Measurements from ENCODE around the gene MPP3.

The MPP3 gene

DNA sequence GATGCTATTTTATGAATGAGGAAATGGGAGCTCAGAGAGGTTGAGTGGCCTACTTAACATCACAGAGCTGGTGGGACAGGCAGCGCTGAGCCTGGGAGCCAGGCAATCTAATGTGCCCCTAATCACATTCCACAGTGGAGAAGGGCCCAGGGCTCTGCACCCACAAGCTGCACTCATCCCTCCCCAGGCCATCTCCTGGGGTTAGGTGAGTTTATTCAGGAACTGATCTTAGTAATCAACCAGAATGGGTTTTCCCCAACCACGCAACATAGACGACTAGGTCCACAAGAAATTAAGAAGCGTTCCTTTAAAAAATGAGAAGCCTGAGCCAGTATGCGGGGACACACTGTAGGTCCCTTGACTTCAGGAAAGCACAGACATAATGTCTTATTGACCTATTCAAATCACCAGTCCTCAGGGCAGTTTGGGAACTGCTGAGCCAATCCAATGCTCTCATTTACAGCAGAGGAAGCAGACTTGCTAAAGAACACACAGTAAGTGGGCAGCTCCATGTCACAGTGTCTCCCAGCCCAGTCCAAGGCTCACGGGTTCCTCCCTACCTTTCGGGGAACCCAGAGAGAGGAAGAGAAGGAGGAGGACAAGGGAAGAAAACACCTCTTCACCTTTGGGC is 2.3 kb downstream of the MPP3 start:
- DNase-seq, result no peak

DNA sequence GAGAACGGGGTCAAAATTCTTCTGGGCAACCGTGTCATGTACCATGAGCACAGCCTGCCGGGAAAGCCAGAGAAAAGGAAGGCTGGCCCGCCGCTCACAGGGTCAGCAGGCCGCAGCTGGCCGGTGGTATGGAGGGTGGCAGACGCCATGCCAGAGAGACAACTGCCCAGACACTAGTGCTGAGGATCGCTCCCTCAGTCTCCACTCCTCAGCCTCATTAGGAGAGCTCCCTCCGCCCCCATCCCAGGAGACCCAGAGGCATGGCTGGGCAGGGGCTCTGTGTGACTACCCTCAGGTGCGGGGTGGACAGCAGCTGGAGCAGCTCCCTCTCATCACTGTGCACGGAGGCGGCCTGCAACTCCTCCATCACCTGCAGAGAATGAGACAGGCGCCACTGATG is 3.2 kb downstream of the MPP3 start:
- DNase-seq, result no peak

DNA sequence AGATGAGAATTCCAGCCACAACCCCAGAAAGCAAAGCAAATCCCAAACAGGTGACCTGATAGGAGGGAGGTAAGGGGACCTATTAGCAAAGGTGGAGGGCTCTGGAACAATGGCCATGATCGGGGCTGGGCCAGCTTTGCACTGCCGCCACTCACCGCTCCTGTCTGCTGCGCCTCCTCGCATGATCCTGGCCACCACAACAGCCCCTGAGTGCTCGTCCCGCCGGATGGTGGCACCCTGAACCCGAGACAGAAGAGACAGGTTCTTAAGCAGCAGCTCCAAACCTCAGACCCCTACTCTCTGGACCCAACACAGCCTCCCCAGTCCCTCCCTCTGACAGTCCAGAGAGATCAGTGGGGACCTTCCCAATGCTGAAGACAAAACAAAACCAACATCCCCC is 5.3 kb downstream of the MPP3 start:
- no peak for DNase-seq

DNA sequence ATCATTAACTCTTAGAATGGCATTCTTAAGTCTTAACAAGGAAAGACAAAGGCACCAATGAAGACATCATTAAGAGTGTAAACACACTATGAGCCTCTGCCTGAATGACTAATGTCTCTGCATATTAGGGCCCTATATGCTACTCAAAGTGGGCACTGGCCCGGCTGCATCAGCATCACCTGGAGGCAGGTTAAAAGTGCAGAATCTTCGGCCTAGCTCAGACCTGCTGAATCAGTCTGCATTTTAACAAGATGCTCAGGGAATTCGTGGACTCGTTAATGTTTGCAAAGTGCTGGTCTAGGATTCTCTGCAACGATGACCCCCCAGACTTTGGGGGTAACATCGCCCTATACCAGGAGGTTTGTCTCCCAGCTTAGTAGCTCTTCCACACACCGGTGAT is 6.7 kb downstream of the MPP3 start:
- DNase-seq, result no peak

DNA sequence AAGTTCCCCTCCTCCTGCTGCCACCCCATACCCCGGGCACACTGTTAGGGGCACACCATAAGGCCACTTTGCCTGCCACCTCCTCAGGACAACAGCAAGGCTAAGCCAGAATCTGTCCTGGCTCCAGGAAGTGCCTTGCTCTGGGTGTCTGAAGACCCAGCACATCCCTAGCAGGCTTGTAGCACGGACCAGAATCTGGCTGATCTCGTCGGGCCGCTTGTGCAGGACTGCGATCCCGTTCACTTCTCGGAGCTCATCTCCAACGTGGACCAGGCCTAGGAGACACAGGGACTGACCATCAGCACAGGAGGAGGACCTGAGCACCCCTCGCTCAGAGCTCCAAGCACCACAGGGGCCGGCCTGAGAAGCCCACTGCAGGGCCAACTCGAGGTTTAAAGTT is 7.4 kb downstream of the MPP3 start:
- no peak for DNase-seq

DNA sequence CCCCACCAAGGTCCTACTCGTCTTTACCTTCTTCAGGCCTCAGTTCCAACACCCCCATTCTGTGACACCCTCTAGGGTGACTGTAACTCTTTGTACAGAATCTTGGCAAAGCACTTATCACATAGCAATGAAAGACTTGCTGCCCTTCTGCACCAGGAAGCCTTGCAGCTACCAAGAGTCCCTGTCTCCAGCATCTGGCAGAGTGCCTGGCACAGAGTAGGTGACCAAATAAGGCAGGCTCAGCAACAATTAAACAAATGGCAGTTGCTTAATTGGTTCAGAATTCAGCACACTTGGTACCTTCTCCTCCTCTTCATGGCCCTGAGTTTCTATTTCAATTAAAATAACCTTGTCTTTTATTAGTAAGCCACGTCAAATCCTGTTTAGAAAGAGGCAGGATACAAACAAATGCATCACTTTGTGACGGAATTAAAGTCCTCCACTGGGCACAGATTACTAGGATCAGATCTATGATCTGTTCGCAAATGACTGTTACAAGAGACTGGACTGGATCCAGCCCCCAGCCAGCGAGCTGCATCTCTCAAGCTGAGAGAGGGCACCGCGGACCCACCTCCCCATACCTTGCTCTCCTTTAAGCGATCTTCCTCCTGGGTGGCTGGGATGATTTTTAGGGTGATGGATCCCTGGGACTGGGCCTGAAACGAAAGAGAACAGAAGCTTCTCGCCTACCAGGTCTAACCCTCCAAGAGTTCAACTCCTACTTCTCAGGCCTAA is 9.4 kb downstream of the MPP3 start:
- DNase-seq, result no peak

DNA sequence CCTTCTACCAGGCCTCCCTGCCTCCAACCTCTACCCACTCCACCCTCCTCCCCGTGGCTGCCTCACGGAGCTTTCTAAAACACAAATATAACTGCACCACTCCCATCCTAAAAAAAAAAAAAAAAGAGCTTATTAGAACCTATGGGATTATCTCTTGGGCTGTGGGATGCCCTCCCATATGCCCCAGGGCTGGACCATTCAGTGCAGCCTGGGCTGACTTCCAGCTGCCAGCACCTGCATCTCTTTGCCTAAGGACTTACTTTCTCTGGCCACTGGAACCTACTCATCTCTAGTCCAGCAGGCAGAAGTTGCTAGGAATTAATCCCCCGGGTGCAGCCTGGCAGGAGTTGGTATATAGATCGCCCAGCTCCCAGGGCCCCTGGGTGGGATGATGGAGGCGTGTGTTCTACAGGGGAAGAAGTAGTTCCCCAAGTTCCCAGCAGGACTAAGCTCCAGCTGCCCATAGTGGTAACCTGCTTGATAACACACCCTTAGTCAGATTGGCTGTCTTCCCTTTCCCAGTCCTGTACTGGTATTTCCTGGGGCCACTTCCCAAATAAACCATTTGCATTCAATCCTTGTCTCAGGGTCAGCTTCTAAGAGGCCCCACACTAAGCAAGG is 10.3 kb downstream of the MPP3 start:
- DNase-seq, result no peak

DNA sequence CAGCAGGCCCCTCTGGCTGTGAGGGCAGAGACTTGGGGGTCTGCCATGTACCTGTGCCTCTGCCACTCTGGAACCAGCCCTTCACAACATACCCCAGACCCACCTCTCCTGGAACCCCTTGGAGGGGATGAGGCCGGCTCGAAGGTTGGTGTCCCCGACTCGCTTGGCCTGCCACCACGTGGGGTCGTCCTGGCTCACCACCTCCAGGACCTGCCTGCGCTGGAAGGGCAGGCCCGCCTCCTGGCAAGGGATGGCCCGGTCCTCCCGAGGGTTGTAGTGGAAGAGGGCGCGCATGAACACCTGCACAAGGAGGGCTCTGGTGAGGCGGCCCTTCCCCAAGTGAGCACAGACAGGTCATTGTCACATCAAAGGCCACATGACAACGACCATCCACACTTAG is 12.2 kb downstream of the MPP3 start:
- DNase-seq, result no peak

DNA sequence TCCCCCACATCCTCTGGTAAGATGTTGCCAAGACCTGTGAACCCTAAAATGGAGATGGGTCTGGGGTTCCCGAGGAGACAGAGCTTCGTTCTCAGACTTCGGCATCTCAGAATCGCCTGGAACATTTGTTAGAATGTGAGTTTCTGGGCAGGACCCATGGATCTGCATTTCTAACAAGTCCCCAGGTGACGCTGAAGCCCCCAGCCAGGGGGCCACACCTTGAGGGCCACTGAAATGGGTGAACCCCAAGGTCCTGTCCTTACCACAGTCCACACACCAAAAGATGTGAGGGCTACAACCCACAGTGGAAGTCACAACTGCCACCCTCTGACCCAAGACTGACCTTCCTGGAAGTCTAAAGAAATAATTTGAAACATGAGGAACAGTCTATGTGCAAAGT is 14.0 kb downstream of the MPP3 start:
- no peak for DNase-seq

DNA sequence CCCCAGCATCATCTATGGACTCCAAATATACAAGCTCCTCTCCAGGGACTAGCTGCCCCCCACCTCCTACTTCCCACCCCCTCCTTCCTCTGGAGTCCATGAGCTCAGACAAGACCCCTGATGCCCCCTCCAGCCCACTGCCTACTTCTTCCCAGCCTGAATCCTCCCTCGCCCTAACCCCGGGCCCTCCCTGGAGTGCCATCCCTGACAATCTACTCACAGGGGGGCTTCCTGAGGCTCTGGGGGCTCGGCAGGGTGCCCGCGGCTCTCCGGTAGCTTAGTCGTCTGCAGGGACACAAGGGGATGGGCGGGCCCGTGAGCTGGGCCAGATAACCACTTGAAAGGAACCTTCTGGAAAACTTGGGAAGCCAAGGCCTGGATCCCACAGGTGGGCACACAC is 15.1 kb downstream of the MPP3 start:
- no peak for DNase-seq

DNA sequence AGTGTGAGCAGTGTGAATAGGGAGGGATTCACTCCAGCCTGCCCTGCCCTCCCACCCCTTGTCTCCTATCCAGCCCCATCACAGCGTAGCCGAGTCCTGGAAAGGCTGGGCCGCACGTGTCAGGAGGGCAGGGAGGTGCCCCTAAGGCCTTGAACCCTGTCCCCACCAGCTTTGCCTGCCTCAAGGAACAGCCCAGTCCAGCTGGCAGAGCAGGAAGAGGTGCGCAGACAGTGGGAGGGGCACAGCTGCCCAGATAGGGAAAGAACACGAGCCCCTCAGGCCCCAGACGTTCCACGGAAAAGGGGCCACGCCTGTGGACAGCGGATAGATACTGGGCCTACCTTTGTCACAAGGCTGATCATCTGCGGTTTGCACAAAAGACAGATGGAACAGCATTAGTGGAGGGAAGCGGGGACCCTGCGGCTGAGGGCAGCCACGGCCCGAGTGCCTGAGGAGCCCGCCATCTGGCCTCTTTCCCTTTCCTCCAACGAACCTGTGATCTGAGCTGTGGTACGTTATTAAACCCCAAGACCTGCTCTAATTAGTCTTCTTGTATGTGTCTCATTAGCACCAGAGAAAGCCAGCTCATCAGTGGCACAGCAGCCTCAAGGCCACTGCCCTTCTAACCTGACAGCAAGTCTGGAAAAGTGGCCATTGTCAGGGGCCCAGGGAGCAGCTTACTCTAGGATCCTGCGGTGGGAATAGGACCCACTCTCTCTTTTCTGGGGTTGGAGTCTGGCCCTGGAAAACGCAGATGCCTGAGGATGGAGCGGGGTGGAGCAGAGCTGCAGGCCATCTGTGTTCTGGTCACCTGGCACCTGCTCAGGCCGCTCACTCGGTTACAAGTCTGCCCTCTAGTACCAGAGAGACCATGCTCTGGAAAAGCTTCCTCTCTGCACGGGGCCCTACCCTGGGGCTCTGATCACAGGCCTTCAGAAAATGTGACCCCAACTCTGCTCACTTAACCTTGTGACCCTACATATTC is 16.3 kb downstream of the MPP3 start:
- no peak for DNase-seq

DNA sequence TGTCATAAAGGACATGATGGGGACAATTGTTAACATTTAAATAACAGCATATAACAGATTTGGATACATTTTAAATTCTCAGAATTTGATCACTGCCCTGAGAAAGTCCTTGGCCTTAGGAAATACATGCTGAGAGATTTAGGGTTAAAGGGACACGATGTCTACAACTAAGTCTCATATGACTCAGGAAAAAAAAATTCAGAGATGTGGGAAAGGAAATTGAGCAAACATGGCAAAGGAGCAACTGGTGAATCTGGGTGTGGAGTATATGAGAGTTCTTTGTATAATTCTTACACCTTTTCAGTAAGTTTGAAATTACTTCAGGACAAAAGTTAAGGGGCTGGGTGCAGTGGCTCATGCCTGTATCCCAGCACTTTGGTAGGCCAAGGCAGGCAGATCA is 18.2 kb downstream of the MPP3 start:
- DNase-seq, result no peak

DNA sequence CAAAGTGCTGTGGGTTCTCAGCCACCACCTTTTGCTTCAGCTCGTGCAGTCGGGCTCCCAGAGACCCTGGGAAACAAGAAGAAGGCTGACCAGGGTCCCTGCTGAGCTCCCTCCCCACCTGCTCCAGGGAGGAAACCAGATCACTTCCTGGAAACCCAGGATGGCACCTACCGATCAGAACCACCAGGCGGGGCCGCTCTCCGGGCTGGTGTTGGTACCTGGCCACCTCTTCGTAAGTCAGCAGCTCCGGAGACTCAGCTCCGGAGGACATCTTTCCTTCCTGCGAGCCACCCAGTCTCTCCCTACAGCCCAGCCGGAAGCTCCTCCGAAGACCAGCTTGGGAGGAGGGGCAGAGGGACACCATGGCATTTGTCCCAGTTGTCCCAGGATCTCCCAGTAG is 18.9 kb downstream of the MPP3 start:
- DNase-seq, result no peak

DNA sequence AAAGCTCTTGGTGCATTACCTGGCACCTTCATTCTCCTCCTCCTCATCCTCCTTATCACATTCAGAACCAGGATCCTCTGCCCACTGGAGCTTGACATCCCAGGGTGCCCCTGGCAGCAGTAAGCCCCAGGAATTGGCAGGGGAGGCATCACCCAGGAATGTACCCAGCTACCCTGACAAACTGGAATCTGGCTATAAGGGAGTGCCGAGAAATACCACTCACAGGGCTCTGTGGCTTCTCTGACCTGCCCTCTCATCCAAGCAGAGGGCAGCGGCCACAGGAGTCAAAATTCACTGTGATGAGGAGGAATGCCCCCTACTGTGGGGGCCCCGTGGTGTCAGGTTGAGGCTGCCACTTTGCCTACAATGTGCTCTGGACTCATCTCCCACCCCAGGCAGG is 19.6 kb downstream of the MPP3 start:
- DNase-seq, result no peak

DNA sequence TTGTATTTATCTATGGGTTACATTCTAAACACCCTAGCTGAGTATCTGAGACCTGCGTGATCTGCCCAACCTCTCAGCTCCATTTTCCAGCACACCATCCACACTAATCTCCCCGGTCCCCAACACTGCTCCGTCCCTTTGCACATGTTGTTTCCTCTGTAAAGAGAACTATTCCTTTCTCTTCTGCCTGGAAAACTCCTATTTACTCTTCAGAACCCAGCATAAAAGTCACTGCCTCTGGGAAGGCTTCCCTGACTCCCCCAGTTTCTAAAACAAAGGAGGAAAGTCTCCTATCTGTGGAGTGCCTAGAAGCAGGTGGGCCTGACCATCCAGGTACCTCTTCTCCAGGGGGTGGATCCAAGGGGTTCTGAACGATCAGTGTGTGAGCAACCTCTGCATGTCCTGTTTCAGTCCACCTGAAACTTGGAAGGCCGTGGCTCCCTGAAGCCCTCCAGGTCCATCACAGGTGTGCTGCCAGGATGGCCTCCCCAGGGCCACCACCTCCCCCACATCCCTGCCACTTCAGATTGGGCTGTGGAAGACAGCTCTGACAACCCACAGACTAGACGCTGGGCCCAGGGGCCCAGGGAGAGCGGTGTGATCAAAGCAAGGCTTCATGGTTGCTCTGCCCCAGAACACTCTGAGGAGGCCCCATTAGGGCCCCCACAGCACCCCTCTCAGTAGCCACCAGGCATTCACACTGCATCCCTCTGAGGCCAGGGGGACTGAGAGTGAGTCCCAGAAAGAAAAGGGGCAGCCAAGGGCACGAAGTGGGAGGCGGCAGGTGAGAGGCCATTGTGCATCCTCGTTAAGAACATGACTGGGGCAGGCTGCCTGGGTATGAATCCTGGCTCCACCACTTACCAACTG is 20.3 kb downstream of the MPP3 start:
- no peak for DNase-seq

DNA sequence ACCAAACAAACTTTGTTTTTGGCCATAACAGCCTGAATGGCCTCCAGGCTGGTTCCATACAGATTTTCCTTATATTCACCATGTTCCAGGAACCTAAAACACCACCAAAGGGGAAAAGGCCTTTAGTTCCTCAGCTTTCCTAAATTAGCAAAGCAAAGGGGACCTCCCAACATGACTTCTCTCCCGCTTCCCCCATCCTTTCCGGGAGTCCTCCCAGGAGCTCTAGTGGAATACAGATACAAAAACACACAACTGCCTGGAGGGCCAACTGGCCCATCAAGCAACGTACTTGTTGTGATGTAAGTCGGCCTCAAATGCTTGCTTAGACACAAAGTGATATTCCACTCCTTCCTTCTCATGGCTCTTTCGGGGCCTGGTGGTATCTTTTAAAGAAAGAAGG is 22.1 kb downstream of the MPP3 start:
- no peak for DNase-seq

DNA sequence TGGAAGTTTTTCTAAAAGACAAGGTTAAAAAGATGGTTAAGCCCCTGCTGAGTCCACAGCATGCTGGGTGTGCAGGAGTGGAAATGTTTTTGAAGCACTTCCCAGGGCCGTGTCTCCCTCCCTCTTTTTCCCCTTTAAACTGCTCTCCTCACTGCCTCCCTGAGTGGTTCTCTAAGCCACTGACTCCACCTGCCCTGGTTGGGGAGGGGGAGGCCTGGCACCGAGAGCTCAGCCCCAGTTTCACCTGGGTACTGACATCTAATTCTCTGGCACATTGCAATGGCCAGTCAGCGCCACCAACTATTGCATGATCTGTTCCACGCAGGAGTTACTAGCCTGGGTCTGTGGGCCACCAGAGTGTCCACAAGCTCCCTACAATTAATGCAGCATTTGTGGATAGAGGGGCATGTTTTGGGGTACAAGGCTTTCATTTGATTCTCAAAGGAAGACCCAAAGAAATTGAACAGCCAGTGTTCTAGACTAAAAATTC is 22.7 kb downstream of the MPP3 start:
- no peak for DNase-seq

DNA sequence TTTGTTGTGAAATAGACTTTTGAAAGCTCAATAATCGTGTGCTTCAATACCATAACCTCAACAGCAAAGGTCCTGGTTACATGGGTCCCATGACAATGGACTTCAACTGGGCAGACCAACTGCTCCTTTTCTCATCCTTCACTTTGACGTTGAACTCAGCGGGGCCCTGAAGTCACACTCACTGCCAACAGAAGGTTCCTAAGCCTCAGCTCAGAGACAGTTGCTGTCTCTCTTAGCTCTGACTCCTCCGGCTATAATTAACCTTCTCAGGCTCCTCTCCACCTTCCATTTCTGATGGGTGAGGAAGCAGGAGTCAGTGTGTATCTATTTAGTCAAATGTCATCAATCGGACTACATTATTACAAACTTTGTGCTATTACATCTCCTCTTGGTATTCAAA is 23.8 kb downstream of the MPP3 start:
- no peak for DNase-seq

DNA sequence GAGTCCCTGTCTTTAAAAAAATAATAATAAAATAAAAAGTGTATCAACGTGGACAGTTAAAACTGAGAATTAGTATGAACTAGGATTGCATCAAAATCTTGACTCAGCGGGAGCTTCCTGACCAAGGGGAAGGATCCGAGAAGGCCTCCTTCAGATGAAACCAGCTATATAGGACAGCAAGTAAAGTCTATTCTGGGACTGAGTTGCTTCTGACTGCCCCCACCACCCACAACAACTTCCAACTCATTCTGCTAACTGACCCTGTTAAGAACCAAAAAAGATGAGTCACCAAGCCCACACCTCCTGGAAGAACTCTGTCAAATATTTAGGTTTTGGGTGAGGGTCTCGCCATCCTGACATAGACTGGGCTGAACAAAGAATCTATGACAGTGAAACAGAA is 24.9 kb downstream of the MPP3 start:
- DNase-seq, result no peak

DNA sequence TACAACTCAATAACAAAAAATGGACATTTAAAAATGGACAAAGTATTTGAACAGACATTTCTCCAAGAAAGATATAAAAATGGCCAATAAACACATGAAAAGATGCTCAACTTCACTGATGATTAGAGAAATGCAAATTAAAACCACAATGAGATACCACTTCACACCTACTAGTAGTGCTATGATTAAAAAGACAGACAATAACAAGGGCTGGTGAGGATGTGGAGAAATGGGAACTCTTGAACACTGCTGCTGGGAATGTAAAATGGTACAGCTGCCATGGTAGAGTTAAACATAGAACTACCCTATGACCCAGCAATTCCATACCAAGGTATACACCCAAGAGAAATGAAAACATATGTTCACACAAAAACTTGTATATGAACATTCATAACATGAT is 27.8 kb downstream of the MPP3 start:
- no peak for DNase-seq

DNA sequence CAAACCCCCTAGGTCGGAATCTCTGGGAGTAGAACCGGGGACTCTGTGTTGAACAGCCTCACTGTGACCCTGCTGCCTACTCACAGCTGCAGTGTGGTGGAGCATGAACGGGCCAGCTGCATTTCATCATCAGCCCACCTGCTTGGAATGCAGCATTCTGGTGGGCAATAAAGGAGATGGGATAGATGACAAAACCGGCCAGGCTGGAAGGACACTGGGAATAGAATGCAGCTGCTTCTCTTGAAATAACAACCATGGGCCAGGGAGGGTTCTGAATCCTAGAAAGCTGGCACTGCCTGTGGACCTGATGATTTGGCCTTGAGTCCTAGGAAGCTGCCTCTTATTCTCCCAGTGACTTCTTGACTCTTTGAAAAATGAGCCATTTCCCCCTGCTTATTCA is 29.2 kb downstream of the MPP3 start:
- no peak for DNase-seq

DNA sequence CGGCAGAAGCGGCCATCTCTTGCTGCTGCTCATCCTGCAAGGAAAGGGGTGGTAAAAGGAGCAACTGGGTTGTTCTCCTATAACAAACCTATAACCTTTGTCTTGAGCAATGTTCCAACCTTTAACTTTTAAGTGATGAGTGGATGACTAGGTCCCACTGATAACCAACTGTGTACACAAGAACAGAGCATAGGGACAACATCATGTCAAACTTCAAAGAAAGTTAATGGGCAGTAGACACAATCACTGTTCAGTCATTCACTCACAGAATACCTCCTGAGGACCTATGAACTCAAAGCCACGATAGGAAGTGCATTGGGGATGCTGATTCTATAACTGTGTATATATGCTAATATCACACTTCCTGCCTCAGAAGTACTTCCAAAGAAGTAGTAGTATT is 31.1 kb downstream of the MPP3 start:
- DNase-seq, result no peak

Measured in stimulated activated naive CD4-positive, alpha-beta T cell treated with Interleukin-2 at 50 U/mL for 16 hours (primary cell).